ENCODE data around the gene ALDH1A1.

The ALDH1A1 gene

DNA sequence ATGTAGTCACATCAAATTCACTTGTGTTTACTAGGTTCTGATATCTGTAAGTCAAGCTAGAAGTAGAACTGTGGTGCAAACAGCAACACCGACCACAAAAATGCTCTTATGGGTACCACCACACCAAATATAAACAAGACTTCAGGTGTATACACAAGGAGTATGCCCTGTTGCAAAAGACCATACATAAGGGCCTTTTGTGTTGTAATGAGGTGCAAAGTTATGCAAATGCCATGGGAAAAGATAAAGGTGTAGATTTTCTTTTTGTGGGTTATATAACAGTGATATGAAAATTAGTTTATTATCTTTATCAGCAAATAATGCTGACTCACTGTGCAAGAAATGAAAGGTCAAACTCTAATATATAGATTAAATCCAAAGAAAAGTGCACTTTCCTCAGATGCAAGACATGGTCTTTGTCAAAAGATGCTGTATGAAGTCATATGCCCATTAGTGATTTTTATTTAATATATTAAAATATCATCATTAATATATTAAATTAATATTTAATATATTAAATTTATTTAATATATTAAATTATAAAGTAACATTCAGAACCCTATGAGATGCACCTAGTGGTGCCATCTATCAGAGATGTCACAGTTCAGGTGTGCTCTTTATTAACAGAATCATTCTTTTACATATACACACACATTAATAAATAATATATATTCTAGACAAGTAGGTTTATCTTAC is 26.7 kb upstream of the ALDH1A1 start:
- DNase-seq (ENCODE audit: low read depth in 2 of 2) = no peak

DNA sequence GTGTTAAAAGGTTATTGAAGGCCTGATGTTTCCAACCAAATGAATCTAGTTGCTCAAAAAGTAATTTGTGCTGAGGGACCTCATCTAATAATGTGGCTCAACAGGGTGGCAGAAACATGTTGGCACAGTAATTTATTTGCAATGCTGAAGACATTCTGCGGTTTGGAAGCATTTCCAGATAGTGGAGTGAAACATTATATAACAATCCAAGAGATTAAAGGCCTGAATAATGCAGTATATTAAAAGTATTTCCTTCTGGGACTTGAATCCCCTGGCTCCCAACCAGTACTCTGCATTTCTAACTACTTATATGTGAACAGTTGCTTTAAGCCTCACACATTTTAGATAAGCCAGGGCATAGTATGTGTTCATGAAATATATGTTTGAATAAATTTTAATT is 25.9 kb upstream of the ALDH1A1 start:
- DNase-seq (ENCODE audit: low read depth in 2 of 2) = no peak

DNA sequence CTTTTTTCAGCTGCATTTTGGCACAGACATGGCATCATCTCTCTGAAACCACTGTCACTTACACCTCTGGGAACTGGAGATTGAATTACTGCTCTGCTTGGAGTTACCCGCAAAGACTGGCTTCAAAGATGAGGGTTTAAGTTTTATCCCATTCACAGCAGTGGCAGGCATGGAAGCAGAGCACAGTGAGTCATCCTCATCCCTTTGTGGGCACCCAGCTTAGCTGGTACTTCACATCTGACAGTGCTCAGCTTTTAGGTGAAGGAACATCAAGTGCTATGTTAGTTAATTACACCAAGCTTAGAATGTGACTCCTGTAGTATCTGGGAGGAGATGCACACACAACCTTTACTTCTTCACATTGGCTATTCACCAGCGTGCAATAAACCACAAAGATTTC is 24.8 kb upstream of the ALDH1A1 start:
- no peak for DNase-seq (ENCODE audit: low read depth in 2 of 2)

DNA sequence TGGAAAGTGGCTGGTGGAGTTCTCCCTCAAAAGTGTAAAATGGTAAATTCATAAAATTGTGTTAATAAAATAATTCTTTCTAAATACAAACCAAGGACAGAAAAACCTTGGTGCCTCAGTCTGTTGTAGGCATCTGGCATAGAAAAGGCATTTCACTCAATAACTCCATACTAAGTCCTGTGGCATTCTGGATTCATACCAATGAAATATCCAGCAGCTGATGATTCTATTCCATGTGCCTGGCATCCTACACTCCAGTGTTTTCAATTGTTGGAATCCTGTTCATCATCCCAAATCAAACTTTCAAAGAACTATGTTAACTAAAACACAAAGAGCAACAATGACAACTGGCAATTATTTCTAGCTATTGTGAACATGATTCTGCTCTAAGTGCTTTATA is 21.6 kb upstream of the ALDH1A1 start:
- no peak for DNase-seq (ENCODE audit: low read depth in 2 of 2)

DNA sequence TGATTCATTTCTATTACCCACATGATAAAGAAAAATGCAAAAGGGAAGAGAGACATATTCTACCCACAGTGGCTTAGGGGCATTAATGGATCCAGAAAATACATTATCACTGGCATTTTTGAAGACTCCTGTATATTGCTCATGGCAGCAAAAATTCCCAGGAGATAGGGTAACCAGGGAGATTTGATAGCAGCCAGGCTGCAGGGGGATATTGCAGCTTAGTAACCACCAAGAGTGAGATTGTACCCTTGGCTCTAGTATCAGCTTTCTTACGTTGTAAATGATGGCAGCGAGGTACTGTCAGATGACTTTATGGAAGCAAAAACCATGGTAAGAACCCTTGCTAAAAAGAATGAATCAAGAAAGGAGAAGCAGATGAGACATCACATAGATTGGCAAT is 19.8 kb upstream of the ALDH1A1 start:
- no peak for DNase-seq (ENCODE audit: low read depth in 2 of 2)

DNA sequence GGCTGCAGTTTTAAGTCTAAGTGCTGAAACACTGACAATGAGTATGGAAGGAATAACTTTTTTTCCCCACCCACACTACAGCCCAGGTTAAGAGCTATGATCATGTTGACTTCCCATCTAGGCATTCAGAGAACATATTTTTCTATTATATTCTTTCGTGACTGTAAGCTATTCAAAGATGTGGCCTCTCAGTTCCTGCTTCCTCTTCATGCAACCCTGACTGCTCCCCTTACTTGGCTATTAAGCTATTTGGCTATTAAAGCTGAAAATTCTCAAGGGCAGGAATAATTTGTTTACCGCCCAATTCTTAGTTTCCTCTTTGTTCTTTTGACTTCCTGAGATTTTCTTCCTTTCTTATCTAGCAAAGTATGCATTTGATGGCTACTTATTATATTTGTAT is 18.6 kb upstream of the ALDH1A1 start:
- DNase-seq (ENCODE audit: low read depth in 2 of 2) = no peak

DNA sequence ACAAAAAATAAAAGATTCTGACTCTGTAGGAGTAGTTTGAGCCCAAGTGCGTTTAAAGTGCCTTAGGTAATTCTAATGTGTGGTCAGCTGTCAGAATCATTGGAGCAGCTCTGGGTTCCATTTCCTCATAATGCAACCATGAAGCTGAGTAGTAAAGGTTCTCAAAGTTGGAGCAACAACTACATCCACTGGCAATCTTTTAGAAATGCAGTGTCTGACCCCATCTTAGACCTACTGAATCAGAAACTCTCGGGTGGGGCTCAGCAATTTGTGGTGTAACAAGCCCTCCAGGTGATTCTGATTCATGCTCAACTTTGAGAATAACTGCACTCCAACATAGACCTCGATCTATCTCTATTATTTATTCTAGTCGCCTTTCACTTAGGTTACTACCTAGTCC is 7.6 kb upstream of the ALDH1A1 start:
- no peak for DNase-seq (ENCODE audit: low read depth in 2 of 2)

DNA sequence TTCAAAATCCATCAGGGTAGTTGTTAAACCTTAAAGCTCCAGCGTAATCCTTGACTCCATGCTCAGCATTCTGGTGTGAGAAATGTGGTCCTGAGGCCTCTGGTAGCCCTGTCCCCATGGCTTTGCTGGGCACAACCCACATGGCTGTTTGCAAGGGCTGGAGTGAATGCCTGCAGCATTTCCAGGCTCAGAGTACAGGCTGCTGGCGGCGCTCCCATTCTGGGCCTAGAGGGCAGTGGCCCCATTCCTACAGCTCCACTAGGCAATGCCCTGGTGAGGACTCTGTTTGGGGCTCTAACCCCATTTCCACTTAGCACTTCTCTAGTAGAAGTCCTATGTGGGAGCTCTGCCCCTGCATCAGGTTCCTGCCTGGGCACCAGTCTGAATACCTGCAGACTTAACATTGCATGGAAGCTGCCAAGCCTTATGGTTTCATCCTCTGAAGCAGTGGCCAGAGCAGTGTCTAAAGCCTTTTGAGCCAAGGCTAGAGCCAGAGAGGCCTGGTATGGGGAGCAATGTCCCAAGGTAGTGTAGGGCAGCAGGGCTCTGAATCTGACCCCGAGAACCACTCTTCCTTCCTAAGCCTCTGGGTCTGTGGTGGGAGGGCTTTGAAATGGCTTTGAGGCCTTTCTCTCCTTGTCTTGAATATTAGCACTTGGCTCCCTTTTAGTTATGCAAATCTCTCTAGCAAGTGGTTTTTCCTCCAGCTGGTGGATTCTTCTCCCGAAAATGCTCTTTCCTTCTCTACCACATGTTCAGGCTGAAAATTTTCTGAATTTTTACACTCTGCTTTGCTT is 5.8 kb upstream of the ALDH1A1 start:
- no peak for DNase-seq (ENCODE audit: low read depth in 2 of 2)

DNA sequence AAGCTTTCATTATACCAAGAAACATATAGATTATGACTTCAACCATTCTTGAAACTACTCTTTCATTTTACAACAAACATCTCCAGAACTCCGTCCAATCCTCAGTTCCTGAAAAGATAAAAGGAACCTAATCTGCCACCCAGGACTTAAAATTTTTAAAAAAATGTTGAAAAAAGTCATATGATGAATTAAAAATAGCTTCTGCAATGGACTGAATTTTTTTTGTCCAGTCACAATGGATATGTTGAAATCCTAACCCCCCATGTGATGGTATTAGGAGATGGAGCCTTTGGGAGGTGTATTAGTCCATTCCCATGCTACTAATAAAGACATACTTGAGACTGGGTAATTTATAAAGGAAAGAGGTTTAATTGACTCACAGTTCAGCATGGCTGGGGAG is 2.7 kb upstream of the ALDH1A1 start:
- no peak for DNase-seq (ENCODE audit: low read depth in 2 of 2)

DNA sequence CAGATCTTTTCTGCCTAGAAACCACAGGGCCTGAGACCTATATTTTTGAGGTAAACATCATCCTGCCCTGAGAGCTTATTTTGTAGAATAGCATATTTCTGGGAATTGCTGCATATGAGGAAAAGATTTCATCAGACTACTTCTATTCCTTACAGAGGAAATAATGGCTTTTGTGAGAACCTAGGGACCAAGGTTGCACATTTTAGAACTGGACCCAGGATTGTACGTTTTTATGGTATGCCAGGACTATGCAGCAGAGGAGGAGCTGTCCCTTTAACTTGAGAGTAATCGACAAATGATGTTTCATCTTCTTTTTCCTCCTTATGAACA is 2.2 kb upstream of the ALDH1A1 start:
- DNase-seq (ENCODE audit: low read depth in 2 of 2) = no peak

DNA sequence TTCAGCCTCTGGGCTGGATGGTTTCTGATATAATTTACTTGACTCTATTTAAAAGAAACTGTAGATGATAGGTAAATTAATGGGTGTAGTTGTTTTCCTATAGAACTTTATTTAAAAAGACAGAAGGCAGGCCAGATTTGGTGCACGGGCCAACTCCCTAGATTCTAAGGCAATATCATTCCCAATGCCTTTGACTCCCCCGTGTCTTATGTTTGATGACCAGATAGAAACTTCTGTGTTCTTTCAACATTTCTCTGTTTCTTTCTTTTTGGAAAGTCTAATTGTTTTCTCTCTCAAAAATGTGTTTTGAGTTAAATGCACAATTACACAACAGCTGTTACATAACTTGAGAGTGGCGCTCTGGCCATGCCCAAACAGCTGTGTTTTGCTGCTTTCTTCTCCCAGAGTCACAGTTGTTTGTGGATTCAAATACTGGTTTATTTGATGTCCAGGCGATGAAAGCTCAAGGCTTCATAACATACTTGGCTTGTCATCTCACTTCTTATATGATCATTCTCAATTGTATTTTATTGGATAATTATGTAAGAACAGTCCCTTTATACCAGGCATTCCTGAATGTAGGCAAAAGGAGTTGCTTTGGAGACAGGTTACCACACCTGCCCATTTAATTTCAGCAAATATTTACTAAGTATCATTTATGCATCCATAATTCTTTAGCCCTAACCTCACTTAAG is 1.7 kb upstream of the ALDH1A1 start:
- DNase-seq (ENCODE audit: low read depth in 2 of 2) = no peak

DNA sequence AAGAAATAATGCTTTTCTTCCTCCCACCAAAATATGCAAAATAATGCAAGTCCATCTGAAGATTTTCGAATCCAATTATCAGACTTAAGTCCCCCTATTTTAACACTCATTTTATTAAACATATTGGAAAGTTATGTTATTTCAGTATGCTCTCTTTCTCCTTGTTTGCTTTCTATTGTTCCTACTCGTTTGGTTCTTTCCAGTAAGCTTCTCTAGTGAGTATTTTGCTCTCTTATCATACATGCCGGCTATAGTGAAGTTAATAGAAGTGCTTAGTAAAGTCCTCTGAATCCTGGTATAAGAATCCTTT is 517 bp downstream of the ALDH1A1 start:
- no peak for DNase-seq (ENCODE audit: low read depth in 2 of 2)

DNA sequence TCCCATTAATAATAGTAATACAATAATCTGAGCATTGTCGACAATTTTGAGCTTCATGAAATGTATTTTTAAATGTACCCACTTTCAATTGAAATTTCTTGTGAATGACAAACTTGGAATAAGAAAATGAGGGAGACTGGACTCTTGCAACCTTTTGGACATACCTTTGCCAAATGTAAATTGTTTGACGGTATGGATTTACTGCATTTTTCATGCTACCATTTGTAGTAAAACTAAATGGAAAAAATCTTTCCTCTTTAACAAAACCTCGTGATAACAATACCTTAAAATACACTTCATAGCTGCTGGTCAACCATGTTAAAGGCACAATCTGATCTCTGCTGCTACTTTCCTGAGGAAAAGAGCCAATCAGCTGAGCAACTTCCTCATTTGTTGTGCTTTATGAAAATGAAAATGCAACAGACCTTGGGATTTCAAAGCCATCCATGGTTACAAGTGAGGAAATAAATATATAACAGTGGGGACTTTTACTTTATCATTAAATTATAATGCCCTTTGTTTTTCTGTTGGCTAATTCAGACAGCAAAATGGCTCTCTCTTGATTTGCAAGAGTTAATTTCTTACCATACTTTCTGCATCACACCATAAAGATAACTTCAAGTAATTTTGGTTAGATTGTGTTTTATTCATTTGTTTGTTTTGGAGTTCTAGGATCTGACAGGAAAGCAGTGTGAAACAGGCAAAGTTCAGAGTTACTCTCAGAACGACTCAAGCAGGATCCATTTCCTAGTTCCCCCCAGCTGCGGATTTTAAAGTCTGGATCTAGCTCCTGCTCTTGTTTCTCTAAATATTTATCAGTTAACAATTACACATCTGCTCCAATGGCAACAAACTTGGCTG is 1.1 kb downstream of the ALDH1A1 start:
- no peak for DNase-seq (ENCODE audit: low read depth in 2 of 2)

DNA sequence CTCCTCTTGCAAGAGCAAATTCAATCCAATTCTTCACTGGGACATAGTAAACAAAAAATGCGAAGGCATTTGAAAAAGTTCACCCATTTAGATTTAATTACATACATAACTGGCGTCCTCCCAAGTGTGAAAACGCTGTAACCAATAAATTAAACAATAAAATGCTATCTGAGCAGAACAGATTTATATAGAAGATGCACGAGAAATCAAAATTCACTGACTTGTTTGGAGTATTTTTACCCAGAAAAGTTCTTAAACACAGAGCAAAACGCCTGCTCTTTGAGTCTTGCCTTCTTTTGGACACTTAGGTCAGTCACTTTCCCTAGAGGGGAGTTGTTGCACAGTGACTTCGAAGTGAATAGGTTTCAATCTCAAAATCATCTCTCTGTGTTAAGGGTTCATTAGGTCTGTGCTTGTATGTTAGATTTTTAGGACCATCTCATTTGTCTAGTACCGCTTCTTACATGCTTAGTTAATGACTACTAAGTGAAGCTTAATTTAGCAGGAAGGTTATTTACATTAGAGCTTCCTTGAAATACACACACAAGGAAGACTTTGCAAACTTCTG is 1.9 kb downstream of the ALDH1A1 start:
- no peak for DNase-seq (ENCODE audit: low read depth in 2 of 2)

DNA sequence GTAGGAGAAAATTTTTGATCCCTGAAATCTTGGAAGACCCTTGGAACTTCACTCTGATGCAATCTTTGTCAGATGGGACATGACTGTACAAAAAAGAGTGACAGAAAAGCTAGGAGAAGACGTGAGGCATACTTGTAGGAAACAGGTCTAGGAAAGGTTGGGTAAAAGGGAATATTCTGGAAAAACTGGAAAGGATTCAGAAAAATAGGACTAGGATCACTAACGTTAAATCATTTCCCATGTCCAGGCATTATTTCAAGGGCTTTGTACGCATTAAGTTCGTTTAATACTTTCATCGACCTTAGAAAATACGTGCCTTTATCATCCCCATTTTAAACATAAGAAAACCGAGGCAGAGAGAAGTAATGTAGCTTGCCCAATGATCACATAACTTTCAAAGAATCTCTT is 2.9 kb downstream of the ALDH1A1 start:
- no peak for DNase-seq (ENCODE audit: low read depth in 2 of 2)

DNA sequence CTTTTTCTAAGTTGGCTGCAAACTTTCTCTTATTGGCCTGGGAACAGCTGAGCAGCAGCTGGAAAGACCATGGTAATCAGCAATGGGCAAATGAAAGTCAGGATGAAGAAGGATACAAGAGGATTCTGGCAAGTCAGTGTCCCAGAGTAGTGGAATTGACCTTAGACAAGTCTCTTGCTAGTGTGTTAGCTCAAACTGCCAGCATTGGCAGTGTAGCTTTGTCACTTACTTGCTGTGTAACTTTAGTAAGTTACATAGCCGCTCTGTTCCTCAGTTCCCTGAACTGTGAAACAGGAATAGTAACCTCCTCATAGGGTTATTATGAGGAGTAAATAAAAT is 3.6 kb downstream of the ALDH1A1 start:
- DNase-seq (ENCODE audit: low read depth in 2 of 2) = no peak

DNA sequence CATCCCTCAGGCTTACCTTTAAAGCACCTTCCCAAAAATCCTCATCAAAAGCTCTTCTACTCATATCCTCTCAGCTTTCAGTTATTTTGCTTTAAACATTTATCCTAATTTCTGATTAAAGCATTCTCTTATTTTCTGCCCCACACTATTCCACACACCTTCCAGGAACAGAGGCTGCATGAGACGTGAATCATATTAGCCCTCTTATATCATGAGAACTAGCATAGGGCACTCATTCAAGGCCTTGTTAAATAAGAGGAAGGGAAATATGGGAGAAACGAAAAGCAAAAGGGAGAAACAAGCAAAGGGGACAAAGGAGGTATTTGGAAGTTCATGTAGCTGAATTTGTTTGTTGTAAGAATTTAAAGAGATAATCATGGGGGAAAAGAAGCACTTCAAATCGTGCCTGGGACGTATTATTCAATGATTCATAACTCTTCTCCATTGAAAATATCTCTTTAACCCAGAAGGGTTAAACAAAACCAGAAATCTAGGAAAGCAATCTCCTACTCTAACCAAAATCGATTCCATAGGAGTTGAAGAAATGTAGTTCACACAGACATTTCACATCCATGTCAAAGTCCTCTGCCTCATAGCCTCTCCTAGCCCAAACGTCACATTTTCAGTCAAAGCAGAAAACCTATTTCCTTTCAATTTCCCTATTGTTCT is 4.1 kb downstream of the ALDH1A1 start:
- no peak for DNase-seq (ENCODE audit: low read depth in 2 of 2)

DNA sequence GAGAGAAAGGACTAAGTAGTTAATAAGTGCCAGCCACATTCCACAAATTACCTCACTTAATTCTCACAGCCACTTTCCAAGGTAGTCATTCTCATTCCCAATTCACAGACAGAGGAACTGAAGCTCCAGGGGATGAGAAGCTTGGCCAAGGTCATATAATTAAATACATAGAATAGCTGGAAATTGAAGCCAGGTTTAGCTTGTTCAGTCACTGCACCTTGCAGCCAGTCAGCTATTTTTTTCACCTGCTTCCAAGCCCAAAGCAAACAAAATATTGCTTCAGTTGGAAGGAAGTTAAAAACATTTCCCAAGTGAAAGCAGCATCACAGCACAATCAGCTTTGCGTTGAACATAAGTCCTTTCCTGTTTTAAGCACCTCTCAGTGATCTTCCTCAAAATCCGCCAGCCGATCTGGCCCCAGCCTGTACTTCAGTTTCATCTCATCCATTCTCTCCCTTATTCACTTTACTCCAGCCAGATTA is 4.8 kb downstream of the ALDH1A1 start:
- no peak for DNase-seq (ENCODE audit: low read depth in 2 of 2)

DNA sequence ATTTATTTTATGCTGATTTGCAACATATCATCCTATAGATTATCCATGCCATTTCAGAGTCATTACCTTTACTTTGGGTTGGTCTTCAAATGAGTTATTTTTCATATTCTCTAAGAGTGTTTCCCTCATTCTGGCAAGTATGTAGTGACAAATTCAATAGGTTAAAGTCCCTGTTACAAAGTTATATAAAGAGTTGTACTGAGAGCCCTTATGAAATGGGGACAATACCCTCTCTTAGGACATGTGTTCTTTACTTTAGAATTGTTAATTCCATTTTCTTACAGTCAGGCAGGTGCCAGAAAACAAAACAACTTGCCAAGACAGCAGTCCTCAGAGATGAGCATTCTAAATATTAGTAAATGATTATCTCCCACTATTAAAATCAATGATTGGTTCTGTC is 6.0 kb downstream of the ALDH1A1 start:
- DNase-seq (ENCODE audit: low read depth in 2 of 2) = no peak

DNA sequence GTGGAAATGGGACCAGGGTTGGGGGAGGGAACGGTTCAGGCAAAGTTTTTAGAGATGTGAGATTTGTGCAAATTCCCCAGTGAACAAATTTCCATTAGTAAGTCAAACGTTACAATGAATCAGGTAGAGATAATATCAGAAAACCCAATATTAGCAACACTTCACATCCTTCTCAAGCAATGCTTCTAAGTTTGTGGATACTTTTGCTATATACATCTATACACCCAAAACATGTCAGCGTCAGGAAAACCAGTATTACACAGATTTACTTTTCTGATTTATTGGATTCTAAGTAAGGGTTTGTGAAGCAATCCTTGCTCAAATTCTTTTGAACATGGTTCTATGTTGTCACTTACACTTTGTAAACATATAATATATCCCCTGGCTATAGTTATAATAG is 6.5 kb downstream of the ALDH1A1 start:
- no peak for DNase-seq (ENCODE audit: low read depth in 2 of 2)

DNA sequence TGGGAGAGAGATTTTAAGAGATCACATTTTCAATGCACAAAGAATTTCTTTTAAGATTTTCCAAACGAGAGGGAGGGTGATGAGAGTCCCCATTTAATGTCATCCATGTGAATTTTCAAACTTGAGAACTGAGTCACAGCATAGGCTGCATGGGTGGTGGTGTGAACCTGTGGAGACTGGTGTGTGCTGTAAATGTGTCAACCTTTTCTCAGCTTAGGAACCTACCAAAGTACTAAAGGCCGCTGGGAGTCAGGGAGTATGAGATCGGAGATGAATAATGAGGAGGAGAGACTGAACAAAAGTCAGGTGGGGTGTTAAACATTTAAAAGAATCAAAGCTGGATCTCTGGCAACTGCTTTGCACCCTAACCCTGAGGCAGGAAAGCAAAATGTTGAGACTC is 7.5 kb downstream of the ALDH1A1 start:
- DNase-seq (ENCODE audit: low read depth in 2 of 2) = no peak
